ENCODE measurements around the gene RYR3.
A peak's percentile ranks its signal among the peaks of the same experiment; 100 is the strongest.

RYR3 gene

DNA sequence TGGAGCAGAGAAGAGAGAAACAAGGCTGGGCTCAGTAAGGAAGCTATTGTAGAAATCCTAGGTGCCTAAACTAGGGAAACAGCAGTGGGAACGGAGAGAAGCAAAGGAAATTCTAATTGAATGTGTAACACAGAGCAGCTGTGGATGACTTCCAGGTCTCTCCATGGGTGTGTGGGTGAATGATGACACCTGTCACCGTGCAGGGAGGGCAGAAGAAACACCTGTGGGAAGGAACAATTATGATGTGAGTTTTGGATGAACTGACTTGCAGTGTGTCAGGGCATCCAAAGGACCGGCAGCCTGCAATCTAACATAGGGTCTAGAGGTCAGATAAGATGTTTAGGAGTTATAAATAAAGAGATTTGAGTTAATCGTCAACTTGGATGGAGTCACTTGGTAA is 144.2 kb downstream of the RYR3 start:
- no peak for DNase-seq

DNA sequence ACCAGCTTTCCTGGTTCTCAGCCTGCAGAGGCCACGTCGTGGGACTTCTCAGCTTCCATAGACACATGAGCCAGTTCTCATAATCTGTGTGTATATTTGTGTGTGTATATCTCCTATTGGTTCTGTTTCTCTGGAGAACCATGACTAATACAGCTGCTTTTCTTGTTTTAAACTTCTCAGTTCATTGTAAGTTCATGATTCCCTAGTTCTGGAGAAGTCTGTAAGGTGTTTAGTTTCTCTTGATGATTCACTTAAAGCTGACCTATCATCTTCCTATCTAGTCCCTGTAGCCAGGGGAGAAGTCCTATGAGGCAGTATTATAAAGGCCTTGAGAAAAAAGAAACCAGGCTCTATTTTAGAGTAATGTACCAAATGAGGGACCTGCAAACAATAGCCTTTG is 147.7 kb downstream of the RYR3 start:
- DNase-seq: no peak

DNA sequence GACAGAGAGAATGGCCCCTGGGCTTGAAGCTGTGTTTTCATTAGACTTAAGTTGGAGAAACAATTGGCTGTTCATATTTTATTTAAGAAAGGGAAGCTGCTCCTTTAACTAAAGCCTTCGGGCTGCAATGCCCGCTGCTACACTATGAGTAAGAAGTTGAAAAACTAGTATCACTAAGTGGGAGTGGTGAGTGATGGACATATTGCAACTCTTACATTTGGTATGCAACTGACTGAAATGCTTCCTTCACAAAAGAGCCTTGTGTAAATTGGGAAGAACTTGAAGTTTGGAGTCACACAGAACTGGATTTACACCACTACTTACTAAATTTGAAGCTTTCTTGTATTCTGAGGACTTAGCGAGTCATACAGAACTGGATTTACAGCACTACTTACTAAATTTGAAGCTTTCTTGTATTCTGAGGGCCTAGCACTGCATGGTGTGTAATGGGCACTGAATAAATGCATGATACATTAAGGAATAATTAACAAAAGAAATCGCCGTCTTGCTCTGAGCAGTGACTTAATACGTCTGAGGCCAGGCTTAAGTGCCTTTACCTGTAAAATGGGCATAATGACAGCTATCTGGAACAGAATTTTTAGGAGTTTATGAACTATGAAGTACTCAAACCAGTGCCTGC is 149.5 kb downstream of the RYR3 start:
- DNase-seq: no peak

DNA sequence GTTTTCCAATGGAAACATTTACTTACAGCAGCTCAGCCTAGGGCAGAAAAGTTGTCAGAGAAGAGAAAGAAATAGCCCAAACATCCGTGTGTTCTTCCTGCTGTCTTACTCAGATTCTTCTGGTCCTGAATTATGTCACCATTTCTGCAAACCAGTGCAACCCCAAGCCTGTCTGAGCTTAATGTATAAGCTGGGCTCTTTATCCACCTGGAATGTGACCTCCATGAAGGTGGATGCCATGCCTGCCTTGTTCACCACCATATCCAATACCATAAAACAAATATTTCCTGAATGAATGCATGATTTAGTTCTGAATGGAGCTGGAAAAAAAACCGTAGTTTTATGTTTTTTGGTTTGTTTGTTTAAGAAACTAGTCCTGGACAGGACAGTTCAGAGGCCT is 150.9 kb downstream of the RYR3 start:
- DNase-seq: no peak

DNA sequence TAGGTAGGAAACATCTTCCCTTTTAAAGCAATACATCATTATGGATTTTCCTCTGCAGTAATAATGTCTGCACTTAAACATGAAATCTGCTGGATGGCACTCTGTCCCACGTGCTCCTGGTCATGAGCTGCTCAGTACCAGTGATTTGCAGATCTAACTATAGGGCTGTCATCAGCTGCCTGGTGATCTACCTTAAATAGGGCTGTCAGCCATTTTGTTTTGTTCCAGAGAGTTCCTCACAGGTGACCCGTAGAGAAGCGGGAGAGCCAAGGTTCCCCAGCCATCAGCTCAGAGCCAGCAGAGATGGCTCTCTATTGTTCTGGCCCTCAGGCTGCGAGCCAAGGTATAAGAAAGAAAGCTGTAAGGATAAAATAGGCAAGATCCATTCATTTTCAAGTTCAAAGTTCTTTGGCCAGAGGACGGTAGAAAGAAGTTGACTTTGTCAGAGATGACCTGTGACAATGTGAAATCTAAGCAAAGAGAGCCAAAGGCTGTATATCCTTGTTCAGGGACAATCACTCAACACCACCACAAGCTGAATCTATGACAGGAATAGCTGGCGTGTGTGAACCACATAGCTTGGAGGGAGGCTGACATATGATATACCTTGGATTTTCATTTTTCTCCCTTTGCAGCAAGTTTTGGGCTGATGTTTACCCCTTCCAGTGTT is 156.5 kb downstream of the RYR3 start:
- DNase-seq: no peak

DNA sequence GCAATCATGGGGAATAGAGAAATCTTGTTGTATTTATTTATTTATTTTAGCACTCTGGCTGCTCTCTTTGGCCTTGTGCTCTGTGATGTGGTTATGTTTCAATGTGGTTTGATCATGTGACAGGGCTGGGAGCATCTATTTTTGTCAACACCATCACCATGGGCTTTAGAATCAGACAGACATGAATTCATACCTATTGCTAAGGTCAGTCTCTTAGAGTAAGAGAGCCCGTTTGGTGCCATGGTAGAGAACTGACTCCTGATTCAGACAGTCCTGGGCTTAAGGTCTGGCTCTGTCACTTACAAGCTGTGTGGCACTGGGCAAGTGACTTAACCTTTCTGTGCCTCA is 157.0 kb downstream of the RYR3 start:
- no peak for DNase-seq

DNA sequence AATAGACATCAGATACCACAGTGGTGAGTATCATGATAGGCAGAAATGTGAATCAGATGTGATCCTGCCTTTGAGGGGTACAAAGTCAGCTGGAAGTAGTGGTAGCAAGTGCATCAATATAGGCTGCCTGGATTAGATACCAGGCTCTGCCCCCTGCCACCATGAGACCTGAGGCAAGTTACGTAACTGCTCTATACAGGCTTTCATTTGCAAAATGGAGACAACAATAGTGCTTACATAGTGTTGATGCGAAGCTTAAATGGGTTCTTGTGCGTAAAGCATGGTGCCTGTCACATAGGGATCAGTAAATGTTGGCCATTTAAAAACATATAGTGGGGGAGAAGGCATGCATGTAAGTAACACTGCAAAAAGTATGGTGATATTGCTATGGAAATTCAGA is 158.0 kb downstream of the RYR3 start:
- DNase-seq: no peak

DNA sequence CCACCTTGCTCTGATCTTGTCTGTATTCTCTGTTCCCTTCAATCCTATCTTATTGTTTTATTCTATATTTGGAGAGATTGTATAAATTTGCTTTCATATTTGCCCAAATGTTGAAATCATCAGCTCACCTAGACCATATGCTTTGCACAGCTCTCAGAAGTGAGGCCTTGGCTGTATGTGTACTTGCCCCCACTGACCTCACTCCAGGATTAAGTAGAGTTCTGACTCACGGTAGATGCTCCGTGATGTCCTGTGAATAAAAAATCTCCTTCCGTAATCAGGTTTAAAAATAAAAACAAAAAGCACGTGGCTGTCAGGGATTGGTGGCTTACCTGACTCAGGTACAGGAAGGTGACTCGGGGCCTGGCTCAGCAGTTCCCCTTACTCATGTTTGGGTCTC is 162.2 kb downstream of the RYR3 start:
- no peak for DNase-seq

DNA sequence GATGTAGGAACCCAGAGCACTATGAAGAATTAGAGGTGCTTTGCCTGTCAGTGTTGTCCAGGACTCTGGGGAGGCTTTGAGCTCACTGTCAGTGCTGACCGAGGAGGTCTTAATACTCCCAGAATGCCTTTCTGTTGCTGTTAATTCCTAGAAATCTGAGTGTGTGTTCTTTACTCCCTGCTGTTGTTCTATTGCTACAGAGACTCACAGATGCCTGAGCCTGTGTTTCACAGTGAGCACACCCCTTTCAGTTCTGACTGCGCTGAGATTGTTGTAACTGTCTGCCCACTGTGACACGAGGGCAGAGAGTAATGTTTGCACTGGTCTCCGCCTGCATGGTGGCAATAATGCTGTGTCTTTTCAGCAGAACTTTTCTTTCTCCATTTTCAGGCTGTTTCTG is 162.9 kb downstream of the RYR3 start:
- DNase-seq: no peak

DNA sequence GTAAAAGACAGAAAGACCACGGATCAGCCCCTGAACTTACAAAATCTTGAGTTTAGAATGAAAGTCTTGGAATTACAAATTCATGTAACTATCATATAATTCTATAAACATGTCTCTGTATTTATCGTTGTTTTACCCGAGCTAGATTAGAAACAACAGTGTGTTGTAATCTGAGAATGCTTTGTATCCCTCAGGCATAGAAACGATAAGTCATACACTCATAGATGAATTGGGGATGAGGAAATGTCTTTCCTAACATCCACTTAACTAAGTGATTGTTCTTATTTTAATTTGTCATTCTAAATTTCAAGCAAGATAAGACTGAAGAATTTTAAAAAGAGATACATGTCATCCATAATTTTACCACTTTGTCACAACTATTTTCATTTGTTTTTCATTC is 165.3 kb downstream of the RYR3 start:
- DNase-seq: no peak

DNA sequence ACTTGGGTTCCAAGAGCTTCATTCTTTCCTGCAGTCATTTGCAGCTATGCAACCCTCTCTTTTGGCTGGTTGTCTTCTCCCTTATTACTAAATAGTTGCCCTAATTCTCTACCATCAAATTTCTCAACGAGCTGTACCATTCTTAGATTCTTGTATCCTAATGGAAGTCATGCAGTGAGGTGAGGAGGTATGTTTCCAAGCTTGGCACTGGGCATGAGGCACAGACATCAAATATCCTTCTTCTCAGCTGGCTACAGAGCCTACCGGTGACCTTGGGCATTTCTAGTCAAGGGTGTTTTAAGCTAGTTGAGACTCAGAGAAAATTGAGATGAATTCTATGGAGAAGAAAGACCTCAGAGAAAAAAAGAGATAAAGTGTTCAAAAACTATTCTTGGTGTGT is 166.1 kb downstream of the RYR3 start:
- DNase-seq: no peak

DNA sequence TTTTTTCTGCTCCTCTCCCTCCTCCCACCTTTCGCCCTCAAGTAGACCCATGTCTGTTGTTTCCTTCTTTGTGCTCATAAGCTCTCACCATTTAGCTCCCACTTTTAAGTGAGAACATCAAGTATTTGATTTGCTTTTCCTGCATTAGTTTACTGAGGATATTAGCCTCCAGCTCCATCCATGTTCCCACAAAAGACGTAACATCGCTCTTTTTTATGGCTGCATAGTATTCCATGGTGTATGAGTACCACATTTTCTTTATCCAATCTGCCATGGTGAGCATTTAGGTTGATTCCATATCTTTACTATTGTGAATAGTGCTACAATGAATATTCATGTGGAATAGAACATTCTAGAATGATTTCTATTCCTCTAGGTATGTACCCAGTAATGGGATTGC is 178.6 kb downstream of the RYR3 start:
- DNase-seq: no peak

DNA sequence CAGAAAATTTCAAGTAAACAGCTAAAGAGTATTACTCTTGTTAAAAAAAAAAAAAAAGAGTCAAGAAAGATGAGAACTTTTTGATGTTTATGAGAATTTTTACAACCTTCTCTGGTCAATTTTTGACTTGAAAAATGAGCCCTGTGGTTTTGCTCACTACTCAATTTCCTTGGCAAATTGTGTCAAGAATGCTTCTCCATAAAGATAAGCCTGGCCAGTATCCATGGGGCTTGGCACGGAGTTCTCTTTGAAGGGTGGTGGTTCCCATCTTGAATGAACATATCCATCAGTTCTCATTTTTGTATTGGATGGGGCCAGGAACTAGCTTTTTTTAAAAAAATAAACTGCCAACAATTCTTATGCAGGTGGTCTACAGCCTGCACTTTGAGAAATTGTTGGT is 179.9 kb downstream of the RYR3 start:
- DNase-seq: no peak

DNA sequence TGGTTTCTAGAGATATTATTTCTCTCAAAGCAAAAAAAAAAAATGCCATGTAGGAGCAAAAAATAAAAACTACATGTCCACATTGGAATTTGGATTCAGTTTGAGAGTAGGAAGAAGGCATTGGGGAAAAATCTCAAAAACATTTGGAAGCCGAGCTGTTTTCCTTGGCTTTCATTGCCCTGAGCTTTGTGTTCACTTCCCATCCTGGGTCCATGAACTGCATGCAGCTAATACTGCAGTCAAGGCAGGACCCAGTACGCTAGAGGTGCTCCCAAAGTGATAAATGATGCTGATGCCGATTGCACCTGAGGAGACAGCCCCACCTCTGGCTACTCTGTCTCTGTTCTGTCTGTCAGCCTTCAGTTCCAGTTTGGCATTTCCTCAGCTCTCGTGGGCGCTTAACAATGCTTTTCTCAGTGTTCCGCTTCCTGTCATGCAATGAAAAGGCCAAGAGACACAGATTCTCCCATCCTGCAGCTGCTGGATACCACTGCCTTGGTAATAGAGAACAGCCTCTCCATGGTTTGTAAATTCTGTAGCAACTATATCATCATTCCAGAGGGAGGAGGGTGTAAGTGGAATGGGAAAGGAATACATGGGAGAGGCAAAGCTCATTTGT is 181.8 kb downstream of the RYR3 start:
- peak; percentile 28 for DNase-seq

DNA sequence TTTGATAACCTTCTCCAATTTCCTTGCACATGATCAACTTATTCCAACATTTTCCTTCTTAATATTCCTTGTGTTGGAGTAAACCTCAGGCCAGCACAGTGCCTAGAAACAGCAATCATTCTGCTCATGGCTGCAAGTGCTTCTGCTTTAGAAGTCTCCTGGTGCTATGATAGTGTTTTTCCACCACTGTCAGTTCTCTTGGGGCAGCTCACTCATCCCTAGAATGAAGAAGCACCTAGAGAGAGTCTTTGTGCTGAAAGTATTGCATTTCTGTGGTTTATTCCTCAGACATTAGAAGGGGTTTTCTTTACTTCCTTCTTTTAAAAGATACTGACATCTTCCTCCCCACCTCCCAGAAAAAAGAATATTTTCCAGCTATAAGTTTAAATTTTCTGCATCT is 183.5 kb downstream of the RYR3 start:
- DNase-seq: no peak

DNA sequence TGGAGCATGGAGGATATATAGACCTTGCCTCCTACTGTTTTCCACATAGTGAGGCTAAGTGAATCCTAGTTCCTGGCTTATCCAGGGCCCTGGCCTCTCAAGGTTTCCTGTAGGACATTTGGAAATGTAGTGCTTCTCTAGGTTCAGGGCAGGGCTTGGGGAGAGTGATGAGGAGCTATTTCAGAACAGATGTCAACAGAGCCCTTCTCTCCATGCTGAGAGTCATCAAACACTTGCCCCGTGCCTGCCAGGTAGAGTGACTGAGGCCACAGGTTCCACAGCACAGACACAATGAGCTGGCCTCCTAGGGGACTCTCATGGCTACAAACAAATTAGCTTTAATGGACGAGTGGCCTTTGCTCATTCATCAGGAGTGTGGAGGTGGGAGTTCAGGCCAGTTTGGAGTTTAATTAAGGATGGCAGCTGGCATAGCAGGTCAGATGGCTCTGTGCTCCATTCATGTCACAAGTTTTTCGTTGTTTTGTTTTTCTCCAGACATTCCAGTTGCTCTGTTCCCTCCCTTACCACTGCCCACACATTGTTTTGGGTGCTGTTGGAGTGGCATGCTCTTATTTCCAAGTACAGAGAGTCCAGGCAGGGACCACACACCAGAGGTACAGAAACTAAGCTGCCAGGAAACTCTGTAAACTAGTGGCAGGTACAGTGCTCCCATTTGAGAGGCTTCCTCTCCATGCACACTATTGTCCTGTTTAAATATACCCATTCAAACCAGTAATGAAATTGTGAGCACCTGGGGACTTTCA is 189.8 kb downstream of the RYR3 start:
- no peak for DNase-seq

DNA sequence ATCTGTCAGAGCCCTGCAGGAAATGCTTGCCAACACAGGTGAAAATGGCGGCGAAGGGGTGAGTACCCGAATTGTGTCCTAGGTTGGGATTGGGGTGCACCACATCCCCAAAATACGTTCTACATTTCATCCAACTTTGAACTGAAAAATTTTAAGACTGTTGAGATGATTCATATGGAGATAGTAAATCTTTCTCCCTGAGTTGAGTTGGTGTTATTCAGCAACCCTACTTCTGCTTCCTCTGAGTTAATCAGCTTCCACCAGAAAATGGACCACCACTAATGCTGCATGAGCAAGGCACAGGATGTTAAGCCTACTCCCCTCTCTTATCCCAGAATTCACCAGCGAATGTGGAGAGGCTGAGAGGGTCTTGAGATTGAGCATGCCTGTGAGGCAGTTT is 192.9 kb downstream of the RYR3 start:
- no peak for DNase-seq

DNA sequence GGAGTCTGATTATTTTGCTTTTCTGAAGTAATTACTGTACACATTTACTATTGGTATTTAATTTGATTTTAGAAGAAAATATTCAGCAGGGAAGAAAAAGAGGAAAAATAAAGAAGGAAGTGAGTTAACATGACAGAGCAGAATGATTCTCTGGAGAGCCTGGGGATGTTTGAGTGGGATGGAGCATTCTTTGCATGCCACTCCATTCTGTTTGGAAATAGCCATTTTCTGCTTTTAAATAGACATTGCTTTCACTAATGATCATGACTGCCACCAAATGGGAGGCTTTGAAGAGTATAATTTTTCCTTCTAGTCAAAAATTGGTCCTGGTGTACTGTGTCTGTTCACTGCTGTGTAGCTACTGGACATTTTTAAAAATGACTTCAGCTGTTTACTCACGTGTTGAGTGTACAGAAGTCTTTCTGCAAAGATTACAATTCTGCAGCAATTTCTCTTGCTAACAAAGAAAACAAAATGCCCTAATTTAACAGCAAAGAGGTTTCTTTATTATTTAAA is 196.1 kb downstream of the RYR3 start:
- DNase-seq: no peak

DNA sequence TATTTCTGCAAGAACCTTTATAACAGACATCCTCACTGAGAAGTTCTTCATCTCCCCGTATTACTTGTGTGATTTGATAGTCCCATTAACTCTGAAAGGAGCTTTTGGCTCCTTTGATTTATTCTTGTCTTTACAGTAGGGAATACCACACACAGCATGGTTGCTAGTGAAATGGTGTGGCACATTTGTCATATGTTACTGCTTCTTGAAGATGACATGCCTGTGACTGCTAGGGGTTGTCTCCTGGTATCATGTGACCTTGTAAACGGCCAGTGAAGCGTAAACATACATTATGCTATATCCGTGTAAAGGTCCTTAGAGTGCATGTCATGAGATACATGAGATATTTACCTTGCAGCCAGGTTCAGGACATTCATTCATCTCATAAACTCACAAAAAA is 197.9 kb downstream of the RYR3 start:
- DNase-seq: no peak

DNA sequence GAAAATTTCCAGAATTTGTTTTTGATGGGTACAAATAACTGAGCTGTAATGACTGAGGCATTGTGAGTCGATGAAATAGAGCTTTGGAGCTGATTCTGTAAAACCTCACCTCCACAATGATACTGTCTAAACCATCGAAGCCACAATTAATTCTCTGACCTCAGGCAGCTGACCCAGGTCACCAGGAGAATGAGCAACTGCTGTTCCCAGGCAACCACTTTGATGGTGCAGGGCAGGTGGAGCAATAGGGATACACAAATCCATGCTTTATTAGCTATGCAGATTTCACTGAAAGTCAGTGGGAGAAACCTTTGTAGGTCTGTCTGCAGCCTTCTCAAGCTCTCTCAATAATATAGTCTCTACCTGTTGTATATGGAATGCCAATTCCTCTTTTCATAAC is 204.4 kb downstream of the RYR3 start:
- no peak for DNase-seq

DNA sequence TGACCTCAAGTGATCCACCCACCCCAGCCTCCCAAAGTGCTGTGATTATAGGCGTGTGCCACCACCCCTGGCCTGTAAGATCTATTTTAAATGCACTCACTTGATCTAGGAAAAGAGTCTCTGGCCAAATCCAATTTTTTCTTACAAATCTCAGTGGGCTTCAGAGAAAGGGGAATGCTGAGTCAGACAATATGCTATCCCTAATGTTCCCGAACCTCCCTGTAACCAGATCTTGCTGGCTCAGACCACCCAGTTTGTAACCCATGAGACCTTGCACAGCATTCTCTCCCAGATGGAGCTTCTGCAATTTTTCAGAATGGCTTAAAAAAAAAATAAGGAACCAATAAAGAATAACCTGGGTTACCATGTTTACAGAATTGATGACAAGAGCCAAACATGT is 205.8 kb downstream of the RYR3 start:
- no peak for DNase-seq

DNA sequence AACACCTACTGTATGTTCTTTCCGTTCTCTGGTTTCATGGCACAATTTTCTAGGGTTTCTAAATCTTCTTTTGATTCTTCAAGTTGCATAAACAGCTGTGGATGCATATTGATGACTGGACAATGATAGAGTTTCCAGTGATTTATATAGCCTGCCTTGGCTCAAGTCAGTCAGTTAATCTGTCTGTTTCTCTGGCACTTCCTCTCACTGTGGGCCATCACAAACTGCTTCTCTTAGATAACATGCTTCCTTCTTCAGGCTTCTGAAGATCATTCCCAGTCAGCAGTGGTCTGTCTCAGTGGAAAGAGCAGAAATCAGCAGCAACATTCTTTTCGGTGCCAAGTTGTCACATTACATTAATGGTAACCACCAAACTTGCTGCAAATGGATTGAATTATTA is 207.2 kb downstream of the RYR3 start:
- DNase-seq: no peak

DNA sequence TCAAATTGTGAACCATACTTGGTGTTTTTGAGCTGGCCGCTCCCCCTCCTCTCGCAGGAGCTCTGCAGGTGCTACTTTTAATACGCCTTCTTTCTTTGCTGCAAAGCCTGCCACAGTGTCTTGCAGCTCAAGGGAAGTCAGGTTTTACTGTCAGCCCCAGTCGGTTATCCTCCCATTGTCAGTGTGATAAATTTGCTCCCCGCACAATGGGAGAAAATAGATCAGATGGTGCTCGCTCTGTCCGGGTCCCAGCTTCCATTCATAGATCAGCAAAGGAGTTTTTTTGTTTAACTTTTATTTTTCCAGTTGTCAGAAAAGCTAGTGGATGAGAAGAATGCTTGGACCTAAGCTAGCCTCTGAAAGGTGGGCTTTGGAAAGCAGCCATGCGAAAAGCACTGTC is 207.7 kb downstream of the RYR3 start:
- no peak for DNase-seq

DNA sequence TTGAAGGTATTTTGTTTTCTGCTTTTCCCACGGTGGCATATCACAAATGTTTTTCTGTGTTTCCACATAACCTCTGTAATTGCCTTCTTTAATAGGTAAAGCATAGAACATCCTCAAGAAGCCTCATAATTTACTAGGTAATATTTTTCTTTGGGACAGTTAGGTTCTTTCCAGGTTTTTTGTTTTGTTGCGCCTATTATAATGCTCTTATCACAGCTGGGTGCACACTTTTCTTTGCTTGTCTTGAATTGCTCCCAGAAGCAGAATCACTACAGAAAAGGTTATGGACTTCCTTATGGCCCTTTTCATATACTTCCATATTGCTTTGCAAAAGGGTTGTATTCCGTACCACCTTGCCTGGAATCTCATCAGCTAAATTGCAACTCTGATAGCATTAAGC is 213.5 kb downstream of the RYR3 start:
- DNase-seq: no peak
